ENCODE data around the gene ESF1. TPM values are rescaled to one million over a fixed set of nuclear protein-coding genes. Genes with fewer than 3 reads are reported as not detected.
"Not testable (repeated sequence)": the region's sequence is repeated elsewhere in the genome, so short reads cannot be mapped to it uniquely, and the experiment has no call there.

ESF1 gene
- total RNA-seq, 1 experiment from 2014 or later, result 14.8 TPM

GRCh38 chr20:13744352-13744751 lies 40.4 kb downstream of the ESF1 start:
- no peaks in the 10 kb centered on the region for H3K27me3 ChIP-seq (ENCODE audit: insufficient read depth, low read depth)
- POLR2A ChIA-PET (ENCODE audit: unreplicated experiment), result no interaction called here
- no peaks in the 10 kb centered on the region for H3K79me2 ChIP-seq (ENCODE audit: low read depth)
- CTCF ChIA-PET, result no interaction called here
- H2AFZ ChIP-seq, result no peak overlapping the region
- H3K9me2 ChIP-seq (ENCODE audit: insufficient read depth), result no peaks in the 10 kb centered on the region
- H3K27ac ChIP-seq, result no peak overlapping the region
- TF ChIP-seq, protein P1, sequence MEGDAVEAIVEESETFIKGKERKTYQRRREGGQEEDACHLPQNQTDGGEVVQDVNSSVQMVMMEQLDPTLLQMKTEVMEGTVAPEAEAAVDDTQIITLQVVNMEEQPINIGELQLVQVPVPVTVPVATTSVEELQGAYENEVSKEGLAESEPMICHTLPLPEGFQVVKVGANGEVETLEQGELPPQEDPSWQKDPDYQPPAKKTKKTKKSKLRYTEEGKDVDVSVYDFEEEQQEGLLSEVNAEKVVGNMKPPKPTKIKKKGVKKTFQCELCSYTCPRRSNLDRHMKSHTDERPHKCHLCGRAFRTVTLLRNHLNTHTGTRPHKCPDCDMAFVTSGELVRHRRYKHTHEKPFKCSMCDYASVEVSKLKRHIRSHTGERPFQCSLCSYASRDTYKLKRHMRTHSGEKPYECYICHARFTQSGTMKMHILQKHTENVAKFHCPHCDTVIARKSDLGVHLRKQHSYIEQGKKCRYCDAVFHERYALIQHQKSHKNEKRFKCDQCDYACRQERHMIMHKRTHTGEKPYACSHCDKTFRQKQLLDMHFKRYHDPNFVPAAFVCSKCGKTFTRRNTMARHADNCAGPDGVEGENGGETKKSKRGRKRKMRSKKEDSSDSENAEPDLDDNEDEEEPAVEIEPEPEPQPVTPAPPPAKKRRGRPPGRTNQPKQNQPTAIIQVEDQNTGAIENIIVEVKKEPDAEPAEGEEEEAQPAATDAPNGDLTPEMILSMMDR (conservative IDR thresholded peaks at IDR 0.05), result no peak
- TF ChIP-seq EZH2 (IDR thresholded peaks at IDR 0.05; ENCODE audit: low read depth), result no peak
- H3K4me1 ChIP-seq (replicated peaks; ENCODE audit: insufficient read depth), result no peaks in the 10 kb centered on the region
- no TSS peak for BruUV-seq (replicated peaks)
- no peaks in the 10 kb centered on the region for H3K9me3 ChIP-seq (ENCODE audit: insufficient read depth, low read depth)
- no peaks in the 10 kb centered on the region for H4K20me1 ChIP-seq (ENCODE audit: insufficient read depth)
- H3K4me3 ChIP-seq, result no peak overlapping the region
- intact Hi-C loops (cut with micrococcal nuclease; ENCODE audit: unreplicated experiment), result no loop called here
- peaks cover 21% of the 10 kb centered on the region for H3K36me3 ChIP-seq (ENCODE audit: low read depth)
- no peaks in the 10 kb centered on the region for H3F3A ChIP-seq (ENCODE audit: insufficient read depth, low read depth)
- no peak overlapping the region for H3K4me2 ChIP-seq
- no peak for DNase-seq

DNA sequence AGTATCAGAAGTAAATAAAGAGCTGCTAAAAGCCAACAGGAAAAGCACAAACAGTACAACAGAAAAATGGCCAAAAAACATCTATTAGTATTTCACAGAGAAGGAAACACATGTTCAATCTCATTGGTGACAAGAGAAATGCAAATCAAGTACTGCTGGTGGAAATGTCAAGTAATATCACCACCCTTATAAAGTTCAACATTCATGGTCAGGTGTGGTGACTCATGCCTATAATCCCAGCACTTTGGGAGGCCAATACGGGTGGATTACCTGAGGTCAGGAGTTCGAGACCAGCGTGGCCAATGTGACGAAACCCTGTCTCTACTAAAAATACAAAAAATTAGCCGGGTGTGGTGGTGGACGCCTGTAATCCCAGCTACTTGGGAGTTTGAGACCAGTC lies 42.8 kb downstream of the ESF1 start:
- intact Hi-C loops (cut with micrococcal nuclease; ENCODE audit: unreplicated experiment), result no loop called here
- no TSS peak for BruUV-seq (replicated peaks)
- H3K27me3 ChIP-seq (ENCODE audit: insufficient read depth, low read depth), result no peaks in the 10 kb centered on the region
- H3K9me2 ChIP-seq (ENCODE audit: insufficient read depth), result no peaks in the 10 kb centered on the region
- no peak for DNase-seq
- H3K4me2 ChIP-seq, result no peak overlapping the region
- peaks cover 26% of the 10 kb centered on the region for H3K36me3 ChIP-seq (ENCODE audit: low read depth)
- H3K4me3 ChIP-seq, result no peak overlapping the region
- no peak overlapping the region for H3K27ac ChIP-seq
- POLR2A ChIA-PET (ENCODE audit: unreplicated experiment), result no interaction called here
- no peak for TF ChIP-seq EZH2 (IDR thresholded peaks at IDR 0.05; ENCODE audit: low read depth)
- TF ChIP-seq, protein P1 (conservative IDR thresholded peaks at IDR 0.05), result no peak
- no peaks in the 10 kb centered on the region for H3K4me1 ChIP-seq (replicated peaks; ENCODE audit: insufficient read depth)
- no peaks in the 10 kb centered on the region for H3F3A ChIP-seq (ENCODE audit: insufficient read depth, low read depth)
- no peak overlapping the region for H2AFZ ChIP-seq
- no peaks in the 10 kb centered on the region for H3K9me3 ChIP-seq (ENCODE audit: insufficient read depth, low read depth)
- no peaks in the 10 kb centered on the region for H3K79me2 ChIP-seq (ENCODE audit: low read depth)
- H4K20me1 ChIP-seq (ENCODE audit: insufficient read depth), result no peaks in the 10 kb centered on the region
- CTCF ChIA-PET, result no interaction called here

GRCh38 chr20:13739731-13740649 lies 44.7 kb downstream of the ESF1 start:
- intact Hi-C loops (cut with micrococcal nuclease; ENCODE audit: unreplicated experiment), result no loop called here
- no peaks in the 10 kb centered on the region for H3K79me2 ChIP-seq (ENCODE audit: low read depth)
- CTCF ChIA-PET, result interaction anchor here (0.9 kb wide), 1 partner anchor 193 kb away, joined by 3 read pairs; no protein-coding TSS in a partner anchor

DNA sequence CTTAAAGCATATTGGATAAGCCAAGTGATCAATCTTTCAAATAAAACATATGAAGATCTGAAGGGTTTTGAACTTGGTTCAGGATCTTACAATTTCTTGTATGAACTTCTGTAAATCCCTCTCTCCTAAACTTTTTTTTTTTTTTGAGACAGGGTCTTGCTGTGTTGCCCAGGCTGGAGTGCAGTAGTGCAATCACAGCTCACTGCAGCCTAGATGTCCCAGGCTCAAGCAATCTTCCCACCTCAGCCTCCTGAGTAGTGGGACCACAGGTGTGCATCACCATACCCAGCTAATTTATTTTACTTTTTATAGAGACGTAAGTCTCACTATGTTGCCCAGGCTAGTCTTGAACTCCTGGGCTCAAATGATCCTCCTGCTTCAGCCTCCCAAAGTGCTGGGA lies 46.5 kb downstream of the ESF1 start:
- peaks cover 29% of the 10 kb centered on the region for H3K36me3 ChIP-seq (ENCODE audit: low read depth)
- H3K9me3 ChIP-seq (ENCODE audit: insufficient read depth, low read depth); H3K79me2 ChIP-seq (ENCODE audit: low read depth); BruUV-seq (replicated peaks); H3K4me1 ChIP-seq (replicated peaks; ENCODE audit: insufficient read depth); H3F3A ChIP-seq (ENCODE audit: insufficient read depth, low read depth); H4K20me1 ChIP-seq (ENCODE audit: insufficient read depth); H2AFZ ChIP-seq; H3K27me3 ChIP-seq (ENCODE audit: insufficient read depth, low read depth); intact Hi-C loops (cut with micrococcal nuclease; ENCODE audit: unreplicated experiment); H3K4me3 ChIP-seq; CTCF ChIA-PET; H3K4me2 ChIP-seq; POLR2A ChIA-PET (ENCODE audit: unreplicated experiment); H3K27ac ChIP-seq; DNase-seq; H3K9me2 ChIP-seq (ENCODE audit: insufficient read depth): not testable (repeated sequence)

More at GRCh38 chr20:13739731-13740649, 44.7 kb downstream of the ESF1 start:
- Histone ChIP-seq H3K27ac (no peak overlapping the region), H4K20me1 (ENCODE audit: insufficient read depth) (no peaks in the 10 kb centered on the region), H3K36me3 (ENCODE audit: low read depth) (peaks cover 29% of the 10 kb centered on the region), H3F3A (ENCODE audit: insufficient read depth, low read depth) (no peaks in the 10 kb centered on the region), H2AFZ (no peak overlapping the region), H3K9me3 (ENCODE audit: insufficient read depth, low read depth) (no peaks in the 10 kb centered on the region), H3K27me3 (ENCODE audit: insufficient read depth, low read depth) (no peaks in the 10 kb centered on the region), H3K9me2 (ENCODE audit: insufficient read depth) (no peaks in the 10 kb centered on the region), H3K4me1 (replicated peaks; ENCODE audit: insufficient read depth) (no peaks in the 10 kb centered on the region), H3K4me2 (no peak overlapping the region), H3K4me3 (no peak overlapping the region)
- no peak for DNase-seq
- no peak for TF ChIP-seq EZH2 (IDR thresholded peaks at IDR 0.05; ENCODE audit: low read depth)
- TF ChIP-seq, protein P1 (conservative IDR thresholded peaks at IDR 0.05), result no peak
- POLR2A ChIA-PET (ENCODE audit: unreplicated experiment), result no interaction called here
- BruUV-seq (replicated peaks), result no TSS peak
